IMR-90 (cell line): ENCODE data around the gene CDT1. TPM values are rescaled to one million over a fixed set of nuclear protein-coding genes. Genes with fewer than 3 reads are reported as not detected.

Source experiments
- ATAC-seq: fragments of 200-7000 bp; cut with Tn5 transposase; 2 replicates; pipeline ENCODE4 v1.9.1; 2020; ENCODE audit warnings: low read depth, mild to moderate bottlenecking, moderate library complexity
- BruUV-seq: library from RNA; stranded (reverse); fragments of 400-500 nt; replicated peaks from 2 replicates; lab custom pipeline; 2021; lab: Mats Ljungman, UMichigan
- CTCF ChIA-PET: fragments of 300-600 bp; formaldehyde crosslinking; extraction: SDS; loops from one replicate; lab custom pipeline; 2021; ENCODE audit warnings: antibody characterized with exemption; lab: Yijun Ruan, JAX
- POLR2A ChIA-PET: fragments of 300-600 bp; sonication (Branson Sonifier 250); formaldehyde crosslinking; loops from one replicate; lab custom pipeline; 2022; ENCODE audit warnings: antibody characterized with exemption; ENCODE audit not compliant: unreplicated experiment; lab: Charles Lee
- DNase-seq: peaks from one replicate; pipeline ENCODE4 v3.0.0; 2013
- H2AFZ ChIP-seq: replicated peaks from 2 replicates; pipeline ENCODE3; 2013; ENCODE audit warnings: low read length, mild to moderate bottlenecking; ENCODE audit not compliant: poor library complexity
- H2AK5ac ChIP-seq: 2 replicates; pipeline ENCODE4 v1.6.1; 2013; ENCODE audit warnings: low read depth, low read length, inconsistent platforms
- H2AK9ac ChIP-seq: replicated peaks from 2 replicates; pipeline ENCODE3; 2013; ENCODE audit warnings: mild to moderate bottlenecking, low read depth, low read length, moderate library complexity; ENCODE audit not compliant: poor library complexity
- H2BK120ac ChIP-seq: 2 replicates; pipeline ENCODE4 v1.6.1; 2013; ENCODE audit warnings: low read depth, low read length, inconsistent platforms
- H2BK15ac ChIP-seq: 3 replicates; pipeline ENCODE4 v1.6.1; 2013; ENCODE audit warnings: low read depth, low read length, inconsistent platforms
- H2BK20ac ChIP-seq: 2 replicates; pipeline ENCODE4 v1.6.1; 2013; ENCODE audit warnings: low read depth, mild to moderate bottlenecking, inconsistent platforms, low read length, moderate library complexity
- H2BK5ac ChIP-seq: 2 replicates; pipeline ENCODE4 v1.6.1; 2013; ENCODE audit warnings: mild to moderate bottlenecking, low read depth, low read length, inconsistent platforms; ENCODE audit not compliant: poor library complexity, severe bottlenecking
- H3K14ac ChIP-seq: replicated peaks from 2 replicates; pipeline ENCODE4 v1.6.1; 2013; ENCODE audit warnings: low read depth, low read length, inconsistent platforms
- H3K18ac ChIP-seq: 2 replicates; pipeline ENCODE4 v1.6.1; 2013; ENCODE audit warnings: low read depth, low read length, control low read depth
- H3K23ac ChIP-seq: 2 replicates; pipeline ENCODE4 v1.6.1; 2013; ENCODE audit warnings: low read depth, low read length, inconsistent platforms
- H3K27ac ChIP-seq: 2 replicates; pipeline ENCODE4 v1.5.1; 2013; ENCODE audit warnings: mild to moderate bottlenecking, control low read depth, low read length; ENCODE audit not compliant: insufficient read depth
- H3K27me3 ChIP-seq: 2 replicates; pipeline ENCODE4 v1.6.1; 2013; ENCODE audit warnings: low read length; ENCODE audit not compliant: control insufficient read depth, insufficient read depth
- H3K36me3 ChIP-seq: 2 replicates; pipeline ENCODE4 v1.6.1; 2013; ENCODE audit warnings: low read length, mixed read lengths; ENCODE audit not compliant: control insufficient read depth, insufficient read depth
- H3K4ac ChIP-seq: 2 replicates; pipeline ENCODE4 v1.6.1; 2013; ENCODE audit warnings: low read depth, low read length, inconsistent platforms
- H3K4me1 ChIP-seq: 2 replicates; pipeline ENCODE4 v1.6.1; 2013; ENCODE audit warnings: low read length, mixed read lengths; ENCODE audit not compliant: control insufficient read depth, insufficient read depth
- H3K4me2 ChIP-seq: 2 replicates; pipeline ENCODE4 v1.6.1; 2013; ENCODE audit warnings: low read depth, mild to moderate bottlenecking, control low read depth, low read length, moderate library complexity
- H3K4me3 ChIP-seq: 2 replicates; pipeline ENCODE4 v1.5.1; 2013; ENCODE audit warnings: low read depth, mild to moderate bottlenecking, control low read depth, low read length, moderate library complexity; ENCODE audit not compliant: insufficient read depth
- H3K56ac ChIP-seq: 2 replicates; pipeline ENCODE4 v1.6.1; 2013; ENCODE audit warnings: low read length, inconsistent platforms; ENCODE audit not compliant: insufficient read depth; ENCODE audit errors: extremely low read depth
- H3K79me1 ChIP-seq, 2 experiments: 2 replicates each; pipeline ENCODE4 v1.6.1; 2013; ENCODE audit warnings: low read length in 2 of 2, inconsistent platforms in 1 of 2, low read depth in 1 of 2
- H3K9ac ChIP-seq: 2 replicates; pipeline ENCODE4 v1.6.1; 2013; ENCODE audit warnings: low read depth, low read length, control low read depth
- H3K9me1 ChIP-seq: 2 replicates; pipeline ENCODE4 v1.6.1; 2013; ENCODE audit warnings: low read length, inconsistent platforms; ENCODE audit not compliant: insufficient read depth
- H3K9me3 ChIP-seq: 2 replicates; pipeline ENCODE4 v1.6.1; 2013; ENCODE audit warnings: low read length; ENCODE audit not compliant: control insufficient read depth, insufficient read depth
- H4K20me1 ChIP-seq: 2 replicates; pipeline ENCODE4 v1.6.1; 2013; ENCODE audit warnings: low read length, inconsistent platforms; ENCODE audit not compliant: insufficient read depth
- H4K5ac ChIP-seq: 2 replicates; pipeline ENCODE4 v1.6.1; 2013; ENCODE audit warnings: mild to moderate bottlenecking, low read depth, low read length, control low read depth
- H4K8ac ChIP-seq, 2 experiments: 2 replicates each; pipeline ENCODE4 v1.6.1; 2013; ENCODE audit warnings: low read depth in 2 of 2, low read length in 2 of 2, control low read depth in 1 of 2, inconsistent platforms in 1 of 2
- H4K91ac ChIP-seq: 2 replicates; pipeline ENCODE4 v1.6.1; 2013; ENCODE audit warnings: low read depth, low read length, inconsistent platforms; ENCODE audit not compliant: insufficient read depth
- FOS ChIP-seq: fragments of 150-350 bp; IDR thresholded peaks from 2 replicates; pipeline ENCODE4 v1.6.1; 2016; ENCODE audit warnings: low read depth, low read length
- MAZ ChIP-seq: IDR thresholded peaks from 2 replicates; pipeline ENCODE4 v1.6.1; 2012; ENCODE audit warnings: low read depth, mild to moderate bottlenecking, low read length, improper control_type of control experiment, moderate library complexity, borderline replicate concordance
- MXI1 ChIP-seq: IDR thresholded peaks from 2 replicates; pipeline ENCODE4 v1.6.1; 2012; ENCODE audit warnings: low read depth, mild to moderate bottlenecking, low read length, moderate library complexity, borderline replicate concordance
- NFE2L2 ChIP-seq: fragments of 150-350 bp; IDR thresholded peaks from 2 replicates; pipeline ENCODE4 v1.6.1; 2016; ENCODE audit warnings: low read depth, mild to moderate bottlenecking, low read length
- SMC3 ChIP-seq: fragments of 150-350 bp; IDR thresholded peaks from 2 replicates; pipeline ENCODE4 v1.6.1; 2016; ENCODE audit warnings: low read depth, mild to moderate bottlenecking, antibody characterized with exemption, low read length, moderate library complexity
- WGBS, 2 experiments: methylation state at CpG; one replicate each; pipeline versions ENCODE4 v1.1.5 to v1.1.7; 2013; ENCODE audit warnings: missing lambda C conversion rate in 2 of 2; ENCODE audit not compliant: insufficient read length in 1 of 2; ENCODE audit errors: extremely low coverage in 2 of 2; 5-methylcytosine and 5-hydroxymethylcytosine counted together
- dilution Hi-C: fragments of 300-500 bp; cut with HindIII; formaldehyde crosslinking; loops from one replicate; pipeline ENCODE4 v1.14.3; 2018; ENCODE audit warnings: low sequenced_read_pairs; ENCODE audit not compliant: unreplicated experiment
- in situ Hi-C: fragments of 300-500 bp; cut with MboI; formaldehyde crosslinking; loops from 3 replicates; pipeline ENCODE4 v1.14.3; 2019; ENCODE audit warnings: low sequenced_read_pairs, inconsistent platforms, mixed read lengths
- intact Hi-C: fragments of 100-400 bp; cut with micrococcal nuclease; formaldehyde crosslinking; loops from 2 replicates; pipeline ENCODE4 v1.10.0; 2022
- polyA plus RNA-seq, 3 experiments: library from polyadenylated mRNA; depleted of rRNA; stranded (reverse); fragments of >200 nt; gene quantifications; 2 replicates each; pipeline ENCODE4 v1.2.3, GENCODE V29; 2012; ENCODE audit warnings: low replicate concordance in 1 of 3
- total RNA-seq: library from RNA; depleted of rRNA; stranded (reverse); fragments of >200 nt; gene quantifications from 2 replicates; pipeline ENCODE4 v1.2.3, GENCODE V29; 2012
- TF ChIP-seq, protein P1 (sequence below): fragments of 150-350 bp; IDR thresholded peaks from 2 replicates; pipeline ENCODE4 v1.6.1; 2016; ENCODE audit warnings: low read depth, mild to moderate bottlenecking, low read length, moderate library complexity, borderline replicate concordance

CDT1 gene
- total and polyA plus RNA-seq, 2 of the 4 experiments (the other 2 are of a cell fraction): 3.2 to 11.8 TPM

DNA sequence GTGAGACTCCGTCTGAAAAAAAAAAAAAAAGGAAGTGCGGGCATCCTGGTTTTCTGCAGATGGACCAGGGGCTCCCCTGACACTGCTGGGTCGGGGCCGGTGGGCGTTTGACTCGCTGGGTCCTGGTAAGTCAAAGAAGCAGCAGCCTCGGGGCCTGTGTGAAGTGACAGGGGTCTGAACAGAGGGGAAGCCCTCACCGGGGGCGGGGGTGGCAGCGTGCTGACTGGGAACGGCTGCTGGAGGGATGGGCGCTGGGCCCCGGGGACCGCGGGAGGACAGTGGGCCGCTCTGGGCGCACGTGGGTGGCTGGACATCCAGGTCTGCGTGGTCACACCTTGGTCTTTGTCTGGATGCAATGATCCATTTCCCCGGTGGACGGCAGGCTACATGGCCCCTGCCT is 45.0 kb downstream of the CDT1 start:
- Histone ChIP-seq H3K27ac (no peak overlapping the region), H3K79me1 (peaks cover 2 to 20% of the 10 kb centered on the region in 2 experiments; a peak in 3 of 4 replicates), H3K14ac (no peak overlapping the region), H4K8ac (no peak overlapping the region), H4K5ac (no peak overlapping the region), H3K27me3 (no peaks in the 10 kb centered on the region), H3K9me1 (no peaks in the 10 kb centered on the region), H2BK120ac (no peak overlapping the region), H3K36me3 (peaks cover 11% of the 10 kb centered on the region), H3K18ac (no peak overlapping the region), H2AK9ac (no peak overlapping the region), H3K4me2 (no peak overlapping the region), H3K56ac (no peak overlapping the region), H3K4me3 (no peak overlapping the region), H4K20me1 (peaks cover 10% of the 10 kb centered on the region; the same call in 1 of the 2 replicates), H3K4ac (no peak overlapping the region), H3K23ac (no peak overlapping the region), H2AK5ac (no peak overlapping the region), H3K9me3 (no peaks in the 10 kb centered on the region), H4K91ac (no peak overlapping the region), H3K9ac (no peak overlapping the region), H3K4me1 (peaks cover 3% of the 10 kb centered on the region; the same call in 1 of the 2 replicates), H2BK15ac (no peak overlapping the region), H2AFZ (no peak overlapping the region), H2BK5ac (no peak overlapping the region), H2BK20ac (no peak overlapping the region)
- no peak for ATAC-seq
- intact Hi-C loops: no loop called here
- WGBS, 2 experiments: 93% methylated on average over 12 of the region's 21 CpGs; no CpG with 5 or more reads in 1 of the 2 experiments
- dilution Hi-C loops: no loop called here
- BruUV-seq: no TSS peak
- ChIA-PET CTCF (no interaction called here), POLR2A (no interaction called here)
- DNase-seq: no peak
- TF ChIP-seq, protein P1, sequence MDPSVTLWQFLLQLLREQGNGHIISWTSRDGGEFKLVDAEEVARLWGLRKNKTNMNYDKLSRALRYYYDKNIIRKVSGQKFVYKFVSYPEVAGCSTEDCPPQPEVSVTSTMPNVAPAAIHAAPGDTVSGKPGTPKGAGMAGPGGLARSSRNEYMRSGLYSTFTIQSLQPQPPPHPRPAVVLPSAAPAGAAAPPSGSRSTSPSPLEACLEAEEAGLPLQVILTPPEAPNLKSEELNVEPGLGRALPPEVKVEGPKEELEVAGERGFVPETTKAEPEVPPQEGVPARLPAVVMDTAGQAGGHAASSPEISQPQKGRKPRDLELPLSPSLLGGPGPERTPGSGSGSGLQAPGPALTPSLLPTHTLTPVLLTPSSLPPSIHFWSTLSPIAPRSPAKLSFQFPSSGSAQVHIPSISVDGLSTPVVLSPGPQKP: no peak
- TF ChIP-seq MAZ (no peak), FOS (no peak), NFE2L2 (no peak), MXI1 (no peak), SMC3 (no peak)
- in situ Hi-C loops: no loop called here
